ENCODE data around the gene BID. TPM values are rescaled to one million over a fixed set of nuclear protein-coding genes. Genes with fewer than 3 reads are reported as not detected.

The BID gene
- polyA plus RNA-seq, 2 donors, result 9.0 to 19.3 TPM

- WGBS, 2 donors, result 47 to 48% methylated on average over 18 of the region's 18 CpGs
- no peaks in the 10 kb centered on the region for H3K27me3 ChIP-seq (ENCODE audit: control insufficient read depth in 1 of 2, insufficient read depth in 2 of 2, low read length in 2 of 2)
- H3K36me3 ChIP-seq (ENCODE audit: control insufficient read depth in 2 of 2, insufficient read depth in 2 of 2, low read length in 1 of 2), result peaks cover 0 to 19% of the 10 kb centered on the region in 2 donors
Measured at GRCh38 chr22:17786435-17787161, 12.3 kb upstream of the BID start.

DNA sequence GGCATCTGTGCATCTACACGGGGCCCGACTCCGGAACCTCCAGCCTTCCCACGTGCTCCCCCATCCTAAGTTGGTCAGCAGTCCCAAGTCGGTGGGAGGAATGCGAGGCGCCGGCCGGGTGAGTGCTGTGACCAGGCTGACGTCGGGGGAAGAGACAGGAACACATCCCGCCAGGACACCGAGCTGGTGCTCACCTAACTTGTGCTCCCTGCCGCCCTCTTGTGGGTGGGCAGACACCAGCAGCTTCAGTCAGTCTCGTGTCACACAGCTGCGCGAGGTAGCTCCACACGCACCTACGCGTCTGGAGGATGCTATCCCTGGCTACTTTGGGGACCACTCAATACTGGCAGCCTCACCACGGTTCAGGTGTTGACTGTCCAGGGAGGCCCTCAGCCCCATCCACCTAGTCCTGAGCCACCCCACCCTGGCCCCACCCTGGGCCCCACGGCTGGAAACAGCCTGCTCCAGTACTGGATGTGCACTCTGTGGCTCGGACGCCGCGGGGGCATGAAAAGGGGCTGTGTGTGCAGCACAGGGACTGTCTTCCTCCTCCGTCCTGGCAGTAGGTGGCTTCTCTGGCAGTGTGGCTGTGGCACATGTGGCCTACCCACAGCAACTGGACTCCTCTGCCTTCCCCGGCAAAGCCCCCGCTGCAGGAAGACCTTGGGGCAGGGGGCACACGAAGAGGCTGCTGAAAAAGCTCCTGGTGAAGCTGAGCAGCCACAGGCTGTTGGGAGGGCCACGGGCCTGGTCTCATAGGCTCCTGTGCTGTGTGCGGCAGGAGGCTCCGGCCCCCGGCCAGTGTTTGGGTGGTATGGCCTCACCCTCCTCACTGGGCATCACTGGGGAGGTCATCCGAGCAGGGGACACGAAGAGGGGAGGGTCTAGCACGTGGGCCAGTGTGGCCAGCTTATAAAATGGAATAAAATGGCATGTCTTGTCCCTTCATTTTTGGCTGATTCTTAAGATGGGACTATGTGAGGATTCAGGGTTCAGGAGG lies 11.2 kb upstream of the BID start:
- Histone ChIP-seq H3K36me3 (ENCODE audit: control insufficient read depth in 2 of 2, insufficient read depth in 2 of 2, low read length in 1 of 2) (peaks cover 0 to 13% of the 10 kb centered on the region in 2 donors), H3K4me3 (ENCODE audit: low read depth in 1 of 2, low read length in 2 of 2) (no peak overlapping the region), H3K9me3 (ENCODE audit: control insufficient read depth in 2 of 2, insufficient read depth in 1 of 2, low read depth in 1 of 2, low read length in 1 of 2) (no peaks in the 10 kb centered on the region), H3K27me3 (ENCODE audit: control insufficient read depth in 1 of 2, insufficient read depth in 2 of 2, low read length in 2 of 2) (no peaks in the 10 kb centered on the region), H3K4me1 (ENCODE audit: control insufficient read depth in 2 of 2, insufficient read depth in 2 of 2, low read length in 1 of 2) (peaks cover 9 to 23% of the 10 kb centered on the region in 2 donors), H3K27ac (ENCODE audit: low read depth in 2 of 2, low read length in 1 of 2) (no peak overlapping the region)
- WGBS, 2 donors, result 77% methylated on average over 37 of the region's 37 CpGs

More at GRCh38 chr22:17786435-17787161, 12.3 kb upstream of the BID start:
- Histone ChIP-seq H3K27ac (ENCODE audit: low read depth in 2 of 2, low read length in 1 of 2) (peak overlapping the region in 1 of 2 donors; percentile 47), H3K4me3 (ENCODE audit: low read depth in 1 of 2, low read length in 2 of 2) (no peak overlapping the region), H3K4me1 (ENCODE audit: control insufficient read depth in 2 of 2, insufficient read depth in 2 of 2, low read length in 1 of 2) (peaks cover 6 to 15% of the 10 kb centered on the region in 2 donors), H3K9me3 (ENCODE audit: control insufficient read depth in 2 of 2, insufficient read depth in 1 of 2, low read depth in 1 of 2, low read length in 1 of 2) (no peaks in the 10 kb centered on the region)

GRCh38 chr22:17784776-17785175 lies 10.5 kb upstream of the BID start:
- Histone ChIP-seq H3K4me3 (ENCODE audit: low read depth in 1 of 2, low read length in 2 of 2) (no peak overlapping the region), H3K9me3 (ENCODE audit: control insufficient read depth in 2 of 2, insufficient read depth in 1 of 2, low read depth in 1 of 2, low read length in 1 of 2) (no peaks in the 10 kb centered on the region), H3K4me1 (ENCODE audit: control insufficient read depth in 2 of 2, insufficient read depth in 2 of 2, low read length in 1 of 2) (peaks cover 9 to 23% of the 10 kb centered on the region in 2 donors), H3K36me3 (ENCODE audit: control insufficient read depth in 2 of 2, insufficient read depth in 2 of 2, low read length in 1 of 2) (peaks cover 0 to 6% of the 10 kb centered on the region in 2 donors), H3K27me3 (ENCODE audit: control insufficient read depth in 1 of 2, insufficient read depth in 2 of 2, low read length in 2 of 2) (no peaks in the 10 kb centered on the region), H3K27ac (ENCODE audit: low read depth in 2 of 2, low read length in 1 of 2) (no peak overlapping the region)
- 82 to 87% methylated on average over 9 to 11 of the region's 11 CpGs for WGBS, 2 donors

DNA sequence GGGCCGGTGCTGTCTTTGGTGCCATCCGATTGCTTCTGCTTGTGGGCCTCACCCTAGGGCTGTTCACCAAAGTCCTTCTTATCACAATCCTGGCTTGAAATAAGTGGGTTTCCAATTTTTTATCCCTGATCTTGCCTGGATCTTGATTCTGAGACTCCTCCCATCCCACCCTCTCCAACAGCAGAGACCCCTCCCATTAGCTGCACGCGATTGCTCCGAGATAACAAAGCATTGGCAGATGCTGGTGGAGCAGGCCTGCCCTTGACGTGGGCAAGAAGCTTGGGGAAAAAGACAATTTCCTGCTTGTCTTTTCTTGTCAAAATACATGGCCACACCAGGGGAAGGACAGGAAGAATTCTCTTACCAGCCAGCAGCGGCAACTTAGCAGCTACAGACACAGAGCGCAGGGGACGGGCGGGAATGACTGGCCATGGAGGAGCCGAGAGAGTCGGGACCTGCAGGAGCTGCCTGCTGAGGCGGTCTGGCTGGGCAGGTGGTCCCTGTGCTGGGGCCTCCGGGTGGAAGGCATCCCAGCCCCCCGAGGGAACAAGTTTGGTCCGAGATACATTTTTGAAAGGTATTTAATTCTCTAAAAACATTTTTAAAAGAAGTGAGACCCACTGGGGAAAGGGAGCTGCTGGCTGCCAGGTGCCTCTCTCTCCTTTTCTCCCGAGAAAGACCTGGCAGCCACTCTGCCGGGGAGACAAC lies 9.7 kb upstream of the BID start:
- Histone ChIP-seq H3K27ac (ENCODE audit: low read depth in 2 of 2, low read length in 1 of 2) (no peak overlapping the region), H3K4me1 (ENCODE audit: control insufficient read depth in 2 of 2, insufficient read depth in 2 of 2, low read length in 1 of 2) (peaks cover 9 to 25% of the 10 kb centered on the region in 2 donors), H3K9me3 (ENCODE audit: control insufficient read depth in 2 of 2, insufficient read depth in 1 of 2, low read depth in 1 of 2, low read length in 1 of 2) (no peaks in the 10 kb centered on the region), H3K27me3 (ENCODE audit: control insufficient read depth in 1 of 2, insufficient read depth in 2 of 2, low read length in 2 of 2) (no peaks in the 10 kb centered on the region), H3K36me3 (ENCODE audit: control insufficient read depth in 2 of 2, insufficient read depth in 2 of 2, low read length in 1 of 2) (peaks cover 0 to under 1% of the 10 kb centered on the region in 2 donors), H3K4me3 (ENCODE audit: low read depth in 1 of 2, low read length in 2 of 2) (no peak overlapping the region)
- 68 to 76% methylated on average over 18 of the region's 18 CpGs for WGBS, 2 donors

GRCh38 chr22:17783312-17783711 lies 9.0 kb upstream of the BID start:
- no peaks in the 10 kb centered on the region for H3K36me3 ChIP-seq (ENCODE audit: control insufficient read depth in 2 of 2, insufficient read depth in 2 of 2, low read length in 1 of 2)
- H3K4me1 ChIP-seq (ENCODE audit: control insufficient read depth in 2 of 2, insufficient read depth in 2 of 2, low read length in 1 of 2), result peaks cover 9 to 25% of the 10 kb centered on the region in 2 donors
- H3K9me3 ChIP-seq (ENCODE audit: control insufficient read depth in 2 of 2, insufficient read depth in 1 of 2, low read depth in 1 of 2, low read length in 1 of 2), result no peaks in the 10 kb centered on the region
- no peak overlapping the region for H3K27ac ChIP-seq (ENCODE audit: low read depth in 2 of 2, low read length in 1 of 2)
- H3K27me3 ChIP-seq (ENCODE audit: control insufficient read depth in 1 of 2, insufficient read depth in 2 of 2, low read length in 2 of 2), result no peaks in the 10 kb centered on the region
- WGBS, 2 donors, result 29 to 55% methylated on average over 9 of the region's 9 CpGs
- H3K4me3 ChIP-seq (ENCODE audit: low read depth in 1 of 2, low read length in 2 of 2), result no peak overlapping the region

DNA sequence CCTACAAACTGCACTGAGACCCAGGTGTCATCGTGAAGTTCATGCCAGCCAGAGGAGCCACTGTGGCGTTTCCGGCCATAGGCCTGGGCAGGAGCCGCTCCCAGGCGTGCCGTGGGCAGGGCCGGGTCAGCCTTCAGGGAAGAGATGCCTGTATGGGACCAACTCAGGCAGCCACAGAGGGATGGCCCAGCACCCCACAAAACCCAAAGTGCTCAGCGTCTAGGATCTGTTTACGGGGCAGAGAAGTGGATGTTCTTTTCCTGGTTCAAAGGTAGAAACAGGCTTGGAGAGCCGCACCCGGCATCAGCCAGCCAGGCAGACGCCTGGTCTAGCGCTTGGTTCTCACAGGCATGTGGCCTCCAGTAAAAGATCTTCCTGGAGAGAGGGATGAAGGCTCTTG lies 8.4 kb upstream of the BID start:
- Histone ChIP-seq H3K36me3 (ENCODE audit: control insufficient read depth in 2 of 2, insufficient read depth in 2 of 2, low read length in 1 of 2) (no peaks in the 10 kb centered on the region), H3K9me3 (ENCODE audit: control insufficient read depth in 2 of 2, insufficient read depth in 1 of 2, low read depth in 1 of 2, low read length in 1 of 2) (no peaks in the 10 kb centered on the region), H3K4me1 (ENCODE audit: control insufficient read depth in 2 of 2, insufficient read depth in 2 of 2, low read length in 1 of 2) (peaks cover 9 to 25% of the 10 kb centered on the region in 2 donors), H3K4me3 (ENCODE audit: low read depth in 1 of 2, low read length in 2 of 2) (no peak overlapping the region), H3K27ac (ENCODE audit: low read depth in 2 of 2, low read length in 1 of 2) (no peak overlapping the region), H3K27me3 (ENCODE audit: control insufficient read depth in 1 of 2, insufficient read depth in 2 of 2, low read length in 2 of 2) (no peaks in the 10 kb centered on the region)
- WGBS, 2 donors, result 77 to 85% methylated on average over 13 of the region's 13 CpGs

DNA sequence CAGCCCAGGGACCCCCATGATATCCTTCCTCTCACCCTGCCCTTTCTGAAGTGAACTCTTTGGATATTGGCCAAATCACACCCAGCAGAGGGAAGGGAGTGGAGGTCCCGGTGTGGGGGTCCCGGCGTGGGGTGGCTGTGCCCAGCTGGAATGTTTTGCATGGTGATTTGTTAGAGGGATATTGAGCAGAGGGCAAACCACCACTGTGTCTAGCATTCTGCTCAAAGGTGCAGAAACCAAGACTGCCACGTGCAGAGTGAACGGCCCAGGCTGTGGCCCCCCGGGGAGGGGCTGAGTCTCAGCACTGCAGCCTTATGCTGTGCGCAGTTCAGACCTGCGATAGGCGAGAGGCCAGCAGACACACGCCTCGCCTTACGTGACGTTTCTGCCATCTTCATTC lies 7.9 kb upstream of the BID start:
- H3K27me3 ChIP-seq (ENCODE audit: control insufficient read depth in 1 of 2, insufficient read depth in 2 of 2, low read length in 2 of 2), result no peaks in the 10 kb centered on the region
- no peak overlapping the region for H3K4me3 ChIP-seq (ENCODE audit: low read depth in 1 of 2, low read length in 2 of 2)
- H3K36me3 ChIP-seq (ENCODE audit: control insufficient read depth in 2 of 2, insufficient read depth in 2 of 2, low read length in 1 of 2), result no peaks in the 10 kb centered on the region
- H3K4me1 ChIP-seq (ENCODE audit: control insufficient read depth in 2 of 2, insufficient read depth in 2 of 2, low read length in 1 of 2), result peaks cover 9 to 25% of the 10 kb centered on the region in 2 donors
- H3K9me3 ChIP-seq (ENCODE audit: control insufficient read depth in 2 of 2, insufficient read depth in 1 of 2, low read depth in 1 of 2, low read length in 1 of 2), result no peaks in the 10 kb centered on the region
- no peak overlapping the region for H3K27ac ChIP-seq (ENCODE audit: low read depth in 2 of 2, low read length in 1 of 2)
- WGBS, 2 donors, result 79 to 80% methylated on average over 13 of the region's 13 CpGs

DNA sequence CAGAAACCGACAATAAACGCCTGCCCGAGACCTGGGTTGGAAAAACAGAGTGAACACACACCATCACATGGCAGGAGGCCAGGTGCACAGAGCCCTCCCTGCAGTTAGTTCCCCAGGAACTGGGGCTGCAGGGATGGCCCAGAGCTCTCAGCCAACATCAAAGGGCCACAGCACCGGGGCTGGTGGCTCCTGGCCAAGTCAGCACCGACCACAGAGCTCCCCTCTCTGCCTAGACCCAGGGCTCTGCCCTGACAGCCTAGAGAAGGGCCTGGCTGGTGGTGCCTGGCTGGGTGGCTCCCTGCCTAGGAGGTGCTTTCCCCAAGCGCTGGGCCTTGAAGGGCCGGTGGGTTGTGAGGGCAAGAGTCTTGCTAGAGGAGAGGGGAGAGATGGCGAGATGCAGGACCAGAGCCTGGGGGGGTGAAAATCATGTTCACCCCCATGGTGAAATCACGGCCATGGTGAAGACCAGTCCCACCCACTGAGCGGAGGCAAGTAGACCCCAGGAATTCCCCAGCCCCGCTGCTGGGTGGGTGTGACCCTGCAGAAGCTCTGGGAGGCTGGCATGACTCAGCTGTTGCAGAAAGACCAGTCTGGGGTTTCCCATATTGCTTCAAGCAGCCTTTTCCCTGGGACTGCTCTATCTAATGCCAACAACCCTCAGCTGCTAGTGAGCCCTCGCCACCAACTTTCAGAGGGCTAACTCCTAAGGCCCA lies 7.2 kb upstream of the BID start:
- Histone ChIP-seq H3K4me1 (ENCODE audit: control insufficient read depth in 2 of 2, insufficient read depth in 2 of 2, low read length in 1 of 2) (peaks cover 9 to 19% of the 10 kb centered on the region in 2 donors), H3K27me3 (ENCODE audit: control insufficient read depth in 1 of 2, insufficient read depth in 2 of 2, low read length in 2 of 2) (no peaks in the 10 kb centered on the region), H3K4me3 (ENCODE audit: low read depth in 1 of 2, low read length in 2 of 2) (no peak overlapping the region), H3K27ac (ENCODE audit: low read depth in 2 of 2, low read length in 1 of 2) (no peak overlapping the region), H3K9me3 (ENCODE audit: control insufficient read depth in 2 of 2, insufficient read depth in 1 of 2, low read depth in 1 of 2, low read length in 1 of 2) (no peaks in the 10 kb centered on the region), H3K36me3 (ENCODE audit: control insufficient read depth in 2 of 2, insufficient read depth in 2 of 2, low read length in 1 of 2) (no peaks in the 10 kb centered on the region)
- WGBS, 2 donors, result 27 to 33% methylated on average over 12 of the region's 12 CpGs

Measured in esophagus (tissue), 2 donors.